HG03520 (cell line): ENCODE results near the gene DNMT3B.
"Not testable (repeated sequence)": the region's sequence is repeated elsewhere in the genome, so short reads cannot be mapped to it uniquely, and the experiment has no call there.

ENCODE experiments used
- ATAC-seq: cut with Tn5 transposase; IDR thresholded peaks from one replicate; pipeline ENCODE4 v1.9.1; 2021; ENCODE audit warnings: mild to moderate bottlenecking, moderate library complexity; ENCODE audit not compliant: unreplicated experiment

Gene DNMT3B

GRCh38 chr20:32761831-32762753, at the start of gene DNMT3B:
DNMT3B (plus strand) TSS chr20:32762385; CDS start chr20:32780324, 17,939 bp downstream.
- peak; percentile 64 for ATAC-seq

GRCh38 chr20:32718749-32719348, 43.3 kb upstream of the DNMT3B start:
- ATAC-seq, result no peak

- no peak for ATAC-seq
These were observed 34.5 kb upstream of the DNMT3B start for GRCh38 chr20:32727683-32728082.

GRCh38 chr20:32728435-32728834, 33.8 kb upstream of the DNMT3B start:
- not testable (repeated sequence) for ATAC-seq

- not testable (repeated sequence) for ATAC-seq
These were observed 32.9 kb upstream of the DNMT3B start for GRCh38 chr20:32729334-32729733.

- ATAC-seq, result no peak
These were observed 30.3 kb upstream of the DNMT3B start for GRCh38 chr20:32731882-32732266.

- ATAC-seq, result no peak
These were observed 24.6 kb upstream of the DNMT3B start for GRCh38 chr20:32737371-32738223.

- no peak for ATAC-seq
These were observed 21.0 kb upstream of the DNMT3B start for GRCh38 chr20:32741151-32741550.

GRCh38 chr20:32742322-32743236, 19.6 kb upstream of the DNMT3B start:
- no peak for ATAC-seq

- no peak for ATAC-seq
These were observed 18.7 kb upstream of the DNMT3B start, which contains the start of gene COMMD7 for GRCh38 chr20:32743237-32744112. COMMD7 (minus strand) TSS chr20:32743467; CDS start chr20:32743391, 76 bp downstream.

GRCh38 chr20:32749914-32750637, 12.1 kb upstream of the DNMT3B start:
- ATAC-seq, result no peak

GRCh38 chr20:32751293-32751692, 10.9 kb upstream of the DNMT3B start:
- no peak for ATAC-seq

- ATAC-seq, result no peak
These were observed 10.3 kb upstream of the DNMT3B start for GRCh38 chr20:32751702-32752457.

GRCh38 chr20:32752458-32753250, 9.5 kb upstream of the DNMT3B start:
- no peak for ATAC-seq

GRCh38 chr20:32753731-32754130, 8.5 kb upstream of the DNMT3B start:
- no peak for ATAC-seq

- ATAC-seq, result no peak
These were observed 6.0 kb upstream of the DNMT3B start for GRCh38 chr20:32756156-32756555.

- ATAC-seq, result no peak
These were observed 761 bp upstream of the DNMT3B start for GRCh38 chr20:32761417-32761830.
